ENCODE measurements around the gene CMBL.
"Not testable (repeated sequence)": the region's sequence is repeated elsewhere in the genome, so short reads cannot be mapped to it uniquely, and the experiment has no call there.

The CMBL gene

GRCh38 chr5:10333154-10334006 lies 25.7 kb upstream of the CMBL start:
- DNase-seq: no peak

GRCh38 chr5:10332301-10332700 lies 24.6 kb upstream of the CMBL start:
- no peak for DNase-seq

- peak; percentile 96 to 99 for DNase-seq
These were observed 23.7 kb upstream of the CMBL start for GRCh38 chr5:10331341-10331796.

- DNase-seq: peak in 1 of 2 experiments; percentile 72
These were observed 23.0 kb upstream of the CMBL start for GRCh38 chr5:10330511-10331230.

- peak; percentile 95 to 100 for DNase-seq
These were observed 22.2 kb upstream of the CMBL start for GRCh38 chr5:10329820-10330481.

GRCh38 chr5:10329446-10329819 lies 21.7 kb upstream of the CMBL start:
- no peak for DNase-seq

- DNase-seq: no peak
These were observed 20.6 kb upstream of the CMBL start for GRCh38 chr5:10328323-10328722.

GRCh38 chr5:10324518-10325370 lies 17.0 kb upstream of the CMBL start:
- no peak for DNase-seq

- DNase-seq: no peak
These were observed 16.1 kb upstream of the CMBL start for GRCh38 chr5:10323588-10324488.

GRCh38 chr5:10321882-10322281 lies 14.2 kb upstream of the CMBL start:
- DNase-seq: no peak

GRCh38 chr5:10320793-10321192 lies 13.1 kb upstream of the CMBL start:
- DNase-seq: no peak

GRCh38 chr5:10319202-10319851 lies 11.6 kb upstream of the CMBL start:
- DNase-seq: no peak

- no peak for DNase-seq
These were observed 10.4 kb upstream of the CMBL start for GRCh38 chr5:10317825-10318682.

- no peak for DNase-seq
These were observed 8.3 kb upstream of the CMBL start for GRCh38 chr5:10315824-10316509.

GRCh38 chr5:10315201-10315600 lies 7.5 kb upstream of the CMBL start:
- no peak for DNase-seq

- no peak for DNase-seq
These were observed 4.1 kb upstream of the CMBL start for GRCh38 chr5:10311595-10312425.

GRCh38 chr5:10310835-10311570 lies 3.3 kb upstream of the CMBL start:
- not testable (repeated sequence) for DNase-seq

Data from NCI-H446 (cell line).